HG02759 (cell line): ENCODE data around the gene SPTBN1.

Experiments
- ATAC-seq: cut with Tn5 transposase; IDR thresholded peaks from one replicate; pipeline ENCODE4 v1.9.1; 2021; ENCODE audit warnings: mild to moderate bottlenecking, moderate library complexity; ENCODE audit not compliant: unreplicated experiment

The SPTBN1 gene

DNA sequence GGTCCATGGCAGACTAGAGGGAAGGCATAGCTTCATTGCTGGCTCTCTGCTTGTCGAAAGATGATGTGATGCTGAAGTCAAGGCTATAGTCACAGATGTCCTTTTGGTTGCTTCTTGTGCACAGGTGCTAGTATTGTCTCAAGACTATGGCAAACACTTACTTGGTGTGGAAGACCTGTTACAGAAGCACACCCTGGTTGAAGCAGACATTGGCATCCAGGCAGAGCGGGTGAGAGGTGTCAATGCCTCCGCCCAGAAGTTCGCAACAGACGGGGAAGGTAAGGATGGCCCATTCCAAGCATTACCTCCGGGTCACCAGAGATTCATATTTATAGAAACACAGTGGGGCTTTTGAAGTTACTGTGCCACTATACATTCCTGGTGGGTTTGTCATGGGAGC lies 171.8 kb downstream of the SPTBN1 start:
- ATAC-seq = no peak

DNA sequence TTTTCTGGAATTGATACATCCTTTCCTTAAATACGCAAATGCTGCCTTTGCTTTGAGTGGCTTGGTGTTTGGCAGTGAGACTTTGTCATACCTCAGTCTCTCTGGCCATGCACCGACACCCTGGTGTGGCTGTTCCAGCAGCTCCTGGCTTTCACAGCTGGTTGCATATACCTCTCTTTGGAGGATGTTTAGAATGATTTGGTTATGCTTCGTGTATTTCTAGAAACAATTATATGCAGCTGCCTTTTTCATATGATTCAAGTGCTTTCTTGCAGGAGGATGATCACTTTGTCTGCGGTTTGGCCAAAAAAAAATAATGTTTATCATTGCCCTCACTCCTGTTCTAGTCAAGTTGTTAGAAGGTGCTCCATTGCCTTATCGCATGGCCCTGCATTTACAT lies 172.3 kb downstream of the SPTBN1 start:
- no peak for ATAC-seq

DNA sequence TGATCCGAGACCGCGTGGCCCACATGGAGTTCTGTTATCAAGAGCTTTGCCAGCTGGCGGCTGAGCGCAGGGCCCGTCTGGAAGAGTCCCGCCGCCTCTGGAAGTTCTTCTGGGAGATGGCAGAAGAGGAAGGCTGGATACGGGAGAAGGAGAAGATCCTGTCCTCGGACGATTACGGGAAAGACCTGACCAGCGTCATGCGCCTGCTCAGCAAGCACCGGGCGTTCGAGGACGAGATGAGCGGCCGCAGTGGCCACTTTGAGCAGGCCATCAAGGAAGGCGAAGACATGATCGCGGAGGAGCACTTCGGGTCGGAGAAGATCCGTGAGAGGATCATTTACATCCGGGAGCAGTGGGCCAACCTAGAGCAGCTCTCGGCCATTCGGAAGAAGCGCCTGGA lies 172.8 kb downstream of the SPTBN1 start:
- no peak for ATAC-seq

DNA sequence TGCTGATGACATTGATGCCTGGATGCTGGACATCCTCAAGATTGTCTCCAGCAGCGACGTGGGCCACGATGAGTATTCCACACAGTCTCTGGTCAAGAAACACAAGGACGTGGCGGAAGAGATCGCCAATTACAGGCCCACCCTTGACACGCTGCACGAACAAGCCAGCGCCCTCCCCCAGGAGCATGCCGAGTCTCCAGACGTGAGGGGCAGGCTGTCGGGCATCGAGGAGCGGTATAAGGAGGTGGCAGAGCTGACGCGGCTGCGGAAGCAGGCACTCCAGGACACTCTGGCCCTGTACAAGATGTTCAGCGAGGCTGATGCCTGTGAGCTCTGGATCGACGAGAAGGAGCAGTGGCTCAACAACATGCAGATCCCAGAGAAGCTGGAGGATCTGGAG lies 173.3 kb downstream of the SPTBN1 start:
- no peak for ATAC-seq

DNA sequence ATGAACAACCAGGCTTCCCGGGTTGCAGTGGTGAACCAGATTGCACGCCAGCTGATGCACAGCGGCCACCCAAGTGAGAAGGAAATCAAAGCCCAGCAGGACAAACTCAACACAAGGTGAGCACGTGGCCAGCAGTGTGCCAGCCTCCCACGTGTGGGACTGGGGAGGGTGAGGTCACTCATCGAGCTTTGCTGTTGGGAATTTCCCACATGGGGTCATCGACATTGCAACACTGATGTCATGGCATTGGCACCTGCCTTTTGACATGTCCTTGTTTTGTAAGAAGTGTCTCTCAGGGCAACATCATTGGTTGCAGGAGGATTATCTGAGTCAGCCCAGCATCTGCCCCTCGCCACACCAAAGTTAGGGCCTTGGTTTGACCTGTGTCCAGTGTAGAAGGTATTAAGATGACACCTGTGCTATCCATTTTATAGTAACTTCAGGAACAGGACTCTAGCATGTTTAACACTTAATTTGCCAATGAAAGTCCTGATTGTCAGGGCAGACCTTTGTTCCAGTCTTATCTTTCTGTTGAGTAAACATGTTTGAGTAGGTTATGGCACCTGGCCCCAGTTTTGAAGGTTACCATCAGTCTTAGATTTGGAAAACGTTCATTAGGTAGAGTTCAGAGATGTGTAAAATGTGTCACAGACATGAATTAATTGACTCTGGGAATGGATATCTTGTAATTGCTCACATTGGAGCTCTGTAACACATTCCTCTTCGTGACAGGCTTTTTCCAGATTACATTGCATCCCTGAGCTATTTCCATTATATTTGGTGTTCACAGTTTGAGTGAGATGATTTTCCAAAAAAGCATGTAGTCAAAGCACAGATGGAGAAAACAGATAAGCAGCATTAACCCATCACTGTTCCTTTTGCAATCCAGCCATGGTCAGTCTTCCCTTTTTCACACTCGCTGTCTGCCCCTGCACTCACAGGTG lies 174.1 kb downstream of the SPTBN1 start:
- no peak for ATAC-seq

DNA sequence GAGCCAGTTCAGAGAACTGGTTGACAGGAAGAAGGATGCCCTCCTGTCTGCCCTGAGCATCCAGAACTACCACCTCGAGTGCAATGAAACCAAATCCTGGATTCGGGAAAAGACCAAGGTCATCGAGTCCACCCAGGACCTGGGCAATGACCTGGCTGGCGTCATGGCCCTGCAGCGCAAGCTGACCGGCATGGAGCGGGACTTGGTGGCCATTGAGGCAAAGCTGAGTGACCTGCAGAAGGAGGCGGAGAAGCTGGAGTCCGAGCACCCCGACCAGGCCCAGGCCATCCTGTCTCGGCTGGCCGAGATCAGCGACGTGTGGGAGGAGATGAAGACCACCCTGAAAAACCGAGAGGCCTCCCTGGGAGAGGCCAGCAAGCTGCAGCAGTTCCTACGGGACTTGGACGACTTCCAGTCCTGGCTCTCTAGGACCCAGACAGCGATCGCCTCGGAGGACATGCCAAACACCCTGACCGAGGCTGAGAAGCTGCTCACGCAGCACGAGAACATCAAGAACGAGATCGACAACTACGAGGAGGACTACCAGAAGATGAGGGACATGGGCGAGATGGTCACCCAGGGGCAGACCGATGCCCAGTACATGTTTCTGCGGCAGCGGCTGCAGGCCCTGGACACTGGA lies 174.9 kb downstream of the SPTBN1 start:
- ATAC-seq = no peak

DNA sequence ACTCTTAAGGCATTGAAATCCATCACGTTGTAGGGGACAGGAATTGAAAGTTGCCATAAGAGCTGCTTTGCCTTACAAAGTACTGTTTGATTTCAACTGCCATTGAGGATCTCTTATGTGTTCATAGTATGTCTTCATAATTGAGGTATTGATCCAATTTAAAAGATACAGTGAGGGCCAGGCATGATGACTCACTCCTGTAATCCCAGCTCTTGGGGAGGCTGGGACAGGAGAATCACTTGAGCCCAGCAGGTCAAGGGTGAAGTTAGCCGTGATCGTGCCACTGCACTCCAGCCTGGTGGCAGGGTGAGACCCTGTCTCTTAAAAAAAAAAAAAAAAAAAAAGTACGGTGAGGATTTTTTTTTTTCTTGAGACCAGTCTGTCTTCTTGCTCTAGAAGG lies 175.6 kb downstream of the SPTBN1 start:
- no peak for ATAC-seq

DNA sequence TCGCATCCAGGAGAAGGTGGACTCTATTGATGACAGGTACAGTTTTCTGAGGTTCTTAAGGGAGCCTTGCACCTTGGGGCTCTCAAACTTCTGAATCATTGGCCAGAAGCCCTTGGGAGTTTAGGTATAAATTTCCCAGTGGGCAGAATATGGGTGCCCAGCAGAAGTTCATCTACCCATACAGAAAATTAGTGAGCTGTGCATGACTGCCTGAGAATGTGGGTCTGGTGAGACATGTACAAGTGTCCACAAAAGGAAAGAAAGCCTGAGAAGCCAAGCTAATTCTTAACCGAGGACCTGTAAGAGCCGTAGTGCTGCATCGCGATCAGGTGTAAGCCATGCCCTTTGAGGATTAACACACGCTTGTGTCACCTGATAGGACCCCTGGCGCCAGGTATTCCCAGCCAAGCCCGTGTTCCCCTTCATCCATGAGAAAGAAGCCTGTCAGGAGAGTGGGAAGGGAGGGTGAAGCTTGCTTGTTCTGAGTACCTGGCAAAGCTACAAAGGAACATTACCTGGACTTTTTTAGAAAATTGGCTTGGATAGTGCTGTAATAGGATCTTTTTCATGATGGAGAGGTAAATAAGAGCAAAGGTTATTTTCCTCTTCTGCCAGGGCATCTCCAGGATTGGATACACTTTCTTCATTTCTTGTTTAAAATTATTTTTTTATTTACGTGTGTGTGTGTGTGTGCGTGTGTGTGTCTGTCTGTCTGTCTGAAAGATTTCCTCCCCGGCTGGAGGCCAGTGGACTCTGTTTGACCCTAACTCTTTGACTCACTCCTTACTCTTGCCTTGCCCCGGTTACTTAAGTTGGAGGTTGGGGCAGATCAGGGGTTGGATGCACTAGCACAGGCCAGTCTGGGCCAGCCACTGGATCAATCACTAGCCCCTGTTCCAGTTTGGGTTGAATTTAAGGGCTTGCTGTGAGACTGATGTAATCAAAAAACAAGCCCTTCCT lies 176.9 kb downstream of the SPTBN1 start:
- no peak for ATAC-seq

DNA sequence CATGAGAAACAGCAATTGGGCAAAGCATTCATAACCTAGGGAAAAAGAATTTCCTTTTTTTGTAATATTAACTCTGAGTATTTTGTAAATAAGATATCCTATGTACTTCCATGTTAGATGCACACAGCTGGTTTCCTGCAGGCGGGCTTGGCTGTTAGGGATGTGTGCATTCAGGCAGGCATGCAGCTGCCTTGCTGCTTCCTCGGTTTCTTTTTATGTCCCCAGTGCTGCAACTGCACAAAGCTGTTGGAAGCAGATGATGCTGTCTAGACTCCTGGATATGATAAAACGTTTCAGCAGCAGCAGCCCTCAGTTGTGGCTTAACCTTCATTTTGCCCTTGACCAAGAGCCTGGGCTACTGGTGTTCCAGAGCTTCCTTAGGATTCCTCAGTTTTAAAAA lies 177.9 kb downstream of the SPTBN1 start:
- ATAC-seq = no peak

DNA sequence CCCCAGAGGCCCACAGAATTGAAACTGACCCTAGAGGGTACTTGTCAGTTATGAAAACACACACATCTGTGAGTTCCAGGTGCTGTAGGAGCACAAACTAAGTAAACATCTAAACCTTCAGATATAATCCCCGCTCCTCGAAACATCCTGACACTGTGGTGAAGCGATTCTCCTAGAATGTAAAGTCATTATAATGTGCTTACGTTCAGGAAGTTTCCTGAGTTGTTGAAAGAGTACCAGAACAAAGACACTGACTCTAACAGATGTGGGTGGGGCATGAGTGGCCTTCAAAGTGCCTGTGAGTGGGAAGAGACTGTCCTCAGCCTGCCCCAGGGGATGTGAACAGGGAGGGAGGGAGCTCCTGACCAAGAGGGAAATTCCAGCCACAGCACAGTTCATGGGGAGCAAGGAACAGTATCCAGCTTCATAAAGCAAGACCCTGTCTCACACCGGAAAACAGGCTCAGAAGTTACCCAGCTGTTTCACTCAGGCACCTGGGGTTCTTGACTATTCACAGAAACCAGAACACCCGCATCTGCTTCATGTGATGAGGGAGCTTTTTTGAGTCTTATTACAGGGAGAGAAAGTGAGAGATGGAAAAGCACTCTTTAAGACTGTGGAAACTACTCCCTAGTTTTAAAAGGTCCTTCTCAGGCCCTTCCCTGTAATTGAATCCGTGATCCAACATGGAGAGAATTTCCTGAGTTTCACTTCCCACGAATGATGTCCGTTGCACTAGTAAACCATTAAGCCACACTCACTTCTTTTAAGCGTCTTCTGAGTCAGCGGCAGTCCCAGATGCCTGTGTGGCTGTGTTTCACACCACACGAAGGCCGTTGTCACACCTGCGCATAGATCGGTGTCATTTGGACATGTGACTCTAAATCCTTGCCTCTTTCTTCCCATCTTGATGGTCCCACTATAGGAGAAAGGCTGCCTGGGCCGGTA lies 178.7 kb downstream of the SPTBN1 start:
- ATAC-seq = peak; percentile 80

DNA sequence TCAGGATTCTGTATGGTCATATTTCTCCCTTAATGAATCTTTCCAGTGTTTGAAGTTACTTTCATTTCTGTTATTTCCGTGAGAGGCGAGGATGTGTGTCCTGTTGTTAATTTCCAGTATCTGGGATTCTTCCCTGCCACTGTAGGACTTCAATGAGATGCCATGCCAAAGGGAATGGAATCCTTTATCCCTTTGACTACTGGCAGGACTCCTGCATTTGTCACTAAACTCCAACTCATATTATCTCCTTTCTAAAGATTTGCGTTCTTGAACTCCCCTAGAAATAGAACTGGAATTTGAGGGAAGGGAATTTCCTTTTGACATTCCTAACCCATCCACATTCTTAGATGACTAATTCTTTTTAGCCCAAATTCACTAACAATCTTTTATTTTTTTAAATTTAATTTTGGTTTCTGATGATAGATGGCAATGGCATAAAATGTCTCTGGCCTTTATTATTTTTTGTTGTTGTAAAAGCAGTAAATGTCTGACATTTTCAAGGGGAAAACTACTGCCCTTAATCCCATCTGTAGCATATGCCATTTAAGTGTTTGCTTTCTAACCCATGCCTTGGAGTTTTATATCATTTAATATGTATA lies 179.5 kb downstream of the SPTBN1 start:
- ATAC-seq = no peak

DNA sequence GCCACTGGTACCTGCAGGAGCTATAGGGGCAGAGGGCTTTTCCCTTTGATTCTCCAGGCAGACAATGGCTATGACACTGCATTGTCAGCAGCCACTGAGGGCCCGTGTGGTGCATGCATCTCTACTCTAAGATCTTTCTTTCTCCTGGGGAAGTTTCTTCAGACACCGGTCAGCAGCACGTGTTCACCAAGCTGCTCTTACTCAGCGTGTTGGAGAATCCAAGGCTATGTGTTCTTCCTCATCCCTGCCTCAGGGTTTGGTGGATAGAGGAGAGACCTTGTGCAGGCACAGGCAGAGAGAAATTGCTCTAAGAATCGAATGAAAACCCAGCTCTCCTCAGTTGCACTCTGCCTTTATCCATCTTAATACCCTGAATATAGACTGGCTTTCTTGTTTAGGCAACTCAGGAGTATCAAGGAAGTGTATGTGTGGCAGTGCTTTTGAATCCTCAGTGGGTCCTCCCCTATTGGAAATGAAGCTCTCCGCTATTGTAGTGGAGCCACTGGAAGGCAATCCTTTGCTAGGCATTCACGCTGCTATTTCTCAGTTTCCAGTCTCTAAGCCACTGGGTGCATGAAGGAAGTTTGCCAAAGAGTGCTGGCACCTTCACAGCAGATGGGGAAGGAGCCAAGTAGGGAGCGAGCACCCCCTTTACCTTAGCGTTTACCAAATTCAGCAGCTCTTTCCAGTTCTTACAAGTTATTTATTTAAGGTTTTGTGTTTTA lies 180.4 kb downstream of the SPTBN1 start:
- ATAC-seq = no peak

DNA sequence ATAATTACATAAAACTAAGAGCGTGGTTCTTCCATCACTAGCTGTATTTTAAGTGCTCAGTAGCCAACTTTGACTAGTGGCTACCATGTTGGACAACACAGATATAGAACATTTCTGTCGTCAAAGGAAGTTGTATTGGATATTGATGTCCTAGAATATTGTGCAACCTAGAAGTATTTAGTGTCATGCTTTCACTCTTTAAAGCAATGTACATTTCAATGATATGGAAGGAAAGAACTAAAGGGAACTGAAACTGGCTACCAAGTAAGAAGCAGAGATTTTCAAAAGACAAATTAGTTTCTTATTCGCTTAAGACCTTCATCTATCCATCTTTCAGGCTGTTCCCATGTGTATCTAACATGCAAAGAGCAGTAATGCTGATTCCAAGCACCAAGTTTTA lies 182.0 kb downstream of the SPTBN1 start:
- ATAC-seq = no peak

DNA sequence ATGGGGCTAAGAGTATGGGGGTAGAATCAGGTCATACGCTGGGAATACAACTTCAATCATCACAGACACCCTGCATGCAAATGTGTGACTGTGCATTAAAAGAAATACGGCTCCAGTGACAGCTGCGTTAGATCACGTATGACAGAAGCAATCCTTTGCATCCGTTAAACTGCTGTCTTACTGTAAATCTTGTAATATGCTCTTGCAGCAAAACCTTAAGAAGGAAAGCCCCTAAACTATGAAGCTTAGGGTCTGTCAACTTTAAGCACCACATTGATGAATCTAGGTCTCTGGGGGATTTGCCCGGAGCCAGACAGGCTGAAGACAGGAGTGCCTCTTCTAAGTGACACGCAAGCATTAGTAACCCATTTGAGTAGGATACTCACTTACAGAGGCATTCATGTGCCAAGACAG lies 182.7 kb downstream of the SPTBN1 start:
- ATAC-seq = no peak

DNA sequence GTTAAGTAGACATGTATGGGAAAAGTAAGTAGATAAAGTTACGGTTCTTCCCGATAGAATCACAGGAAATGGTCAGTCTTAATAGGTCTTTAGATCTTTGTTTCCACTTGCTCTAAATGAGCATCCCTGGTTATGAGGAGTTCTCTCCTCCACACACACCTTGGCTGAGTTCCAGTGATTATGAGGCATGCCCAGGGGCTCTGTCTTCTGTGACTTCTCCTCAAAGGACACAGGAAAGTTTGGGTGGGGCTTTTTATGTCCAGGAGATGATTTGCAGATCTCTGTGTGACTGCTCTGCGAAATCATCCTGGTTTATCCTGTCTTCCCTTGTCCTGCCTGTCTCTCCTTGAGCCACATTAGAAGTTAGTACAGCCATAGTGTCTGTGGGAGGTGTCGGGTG lies 183.5 kb downstream of the SPTBN1 start:
- no peak for ATAC-seq

DNA sequence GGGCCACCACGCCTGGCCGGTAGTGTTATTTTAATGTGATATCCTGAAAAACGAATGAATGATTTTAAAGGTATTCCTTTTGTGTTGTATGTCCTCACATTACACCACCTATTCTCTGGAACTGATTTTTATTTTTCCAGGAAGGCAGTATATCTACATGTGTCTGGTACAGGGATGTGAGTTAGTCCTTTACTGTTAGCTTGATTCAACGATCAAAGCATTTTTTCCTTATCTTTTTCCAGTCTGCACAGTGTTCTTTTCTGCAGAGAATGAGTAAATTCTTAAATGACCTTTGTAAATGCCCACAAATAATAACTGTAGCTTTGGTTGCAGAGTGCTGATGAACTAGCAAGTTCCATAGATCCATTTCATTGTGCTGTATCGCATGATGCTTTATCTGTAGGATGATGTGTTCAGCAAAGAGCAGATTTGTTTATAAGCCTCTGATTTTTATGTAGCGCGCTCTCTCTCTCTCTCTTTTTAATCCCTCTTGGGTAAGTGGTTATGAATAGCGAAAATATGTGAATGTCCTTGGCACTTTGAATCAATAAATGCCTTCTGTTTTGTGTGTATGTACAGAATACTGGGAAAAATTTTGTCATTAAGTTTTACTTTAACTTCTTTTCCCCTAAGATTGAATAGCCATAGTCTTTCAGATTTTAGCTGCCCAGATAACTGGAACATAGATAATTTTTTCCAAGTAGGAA lies 184.9 kb downstream of the SPTBN1 start:
- no peak for ATAC-seq

DNA sequence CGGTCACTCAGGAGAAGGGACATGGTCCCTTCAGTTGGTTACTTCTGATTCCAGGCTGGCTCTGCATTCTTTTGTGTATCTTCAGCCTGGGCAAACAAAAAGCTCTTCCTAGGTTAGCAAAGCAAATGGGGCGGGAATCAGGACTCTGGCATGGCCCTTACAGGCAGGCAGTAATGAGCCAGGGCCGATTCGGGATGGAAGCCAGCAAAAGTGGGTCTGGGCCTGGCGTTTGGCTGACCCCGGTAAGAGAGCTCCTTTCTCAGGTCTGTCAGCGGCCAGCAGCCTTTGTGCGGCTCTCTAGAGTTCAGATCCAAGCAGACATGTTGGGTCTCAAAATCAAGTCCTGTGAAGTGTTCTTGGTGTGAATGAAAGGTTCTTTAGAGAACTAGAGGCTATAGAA lies 185.9 kb downstream of the SPTBN1 start:
- ATAC-seq = no peak

DNA sequence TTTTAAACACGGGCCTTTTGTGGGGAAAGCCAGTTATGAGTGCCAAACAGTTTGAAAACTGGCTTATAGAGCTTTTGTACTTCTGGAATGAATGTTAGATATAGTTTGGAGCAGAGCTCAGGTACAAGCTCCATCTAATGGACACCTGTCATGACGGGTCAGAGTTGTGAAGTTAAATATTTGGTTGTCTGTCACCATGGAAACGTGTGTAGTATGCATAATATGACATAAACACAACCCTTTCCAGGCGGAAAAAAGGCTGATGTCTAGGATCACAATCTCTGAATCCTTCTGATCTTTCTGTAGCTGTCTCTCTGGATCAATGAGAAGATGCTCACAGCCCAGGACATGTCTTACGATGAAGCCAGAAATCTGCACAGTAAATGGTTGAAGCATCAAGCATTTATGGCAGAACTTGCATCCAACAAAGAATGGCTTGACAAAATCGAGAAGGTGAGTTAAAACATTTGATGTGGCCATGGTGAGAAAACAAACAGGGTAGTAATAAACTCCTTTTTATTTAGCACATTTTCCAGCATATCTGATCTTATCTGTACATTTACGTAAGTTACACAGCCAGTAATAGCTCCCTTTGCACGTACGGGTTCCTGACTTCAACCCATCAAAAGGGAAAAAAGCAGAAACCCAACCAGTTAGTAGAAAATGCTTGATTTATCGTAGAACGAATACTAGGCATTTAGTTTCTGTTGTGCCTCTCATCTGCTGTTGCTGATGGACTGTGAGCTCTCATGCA lies 186.7 kb downstream of the SPTBN1 start:
- ATAC-seq = no peak
